Activated CD4-positive, alpha-beta T cell treated with anti-CD3 and anti-CD28 coated beads for 36 hours (primary cell): ENCODE data around the gene C1orf159. TPM values are rescaled to one million over a fixed set of nuclear protein-coding genes. Genes with fewer than 3 reads are reported as not detected.
A peak's percentile ranks its signal among the peaks of the same experiment; 100 is the strongest.
"Not testable (repeated sequence)": the region's sequence is repeated elsewhere in the genome, so short reads cannot be mapped to it uniquely, and the experiment has no call there.

Experiments
- ATAC-seq: fragments of 200-7000 bp; cut with Tn5 transposase; one replicate; pipeline ENCODE4 v1.10.0; 2021; ENCODE audit warnings: mild to moderate bottlenecking, moderate library complexity
- CTCF ChIA-PET: fragments of 350-600 bp; sonication (Branson Sonifier 250); formaldehyde crosslinking; loops from one replicate; lab custom pipeline; 2021; ENCODE audit warnings: antibody characterized with exemption; lab: Charles Lee
- POLR2A ChIA-PET: fragments of 350-600 bp; sonication (Branson Sonifier 250); formaldehyde crosslinking; loops from one replicate; lab custom pipeline; 2021; ENCODE audit warnings: antibody characterized with exemption, inconsistent platforms; lab: Charles Lee
- DNase-seq: peaks from one replicate; pipeline ENCODE4 v3.0.0-alpha.2; 2020
- H3K27ac Mint-ChIP-seq: one replicate; pipeline ENCODE4 v1.8.0; 2021; ENCODE audit warnings: mixed read lengths
- H3K27me3 Mint-ChIP-seq: one replicate; pipeline ENCODE4 v1.8.0; 2021; ENCODE audit warnings: mixed read lengths
- H3K36me3 Mint-ChIP-seq: one replicate; pipeline ENCODE4 v1.8.0; 2021; ENCODE audit warnings: low read depth, mixed read lengths
- H3K4me1 Mint-ChIP-seq: one replicate; pipeline ENCODE4 v1.8.0; 2021; ENCODE audit warnings: mixed read lengths
- H3K4me3 Mint-ChIP-seq: one replicate; pipeline ENCODE4 v1.8.0; 2021; ENCODE audit warnings: mild to moderate bottlenecking, moderate library complexity, mixed read lengths
- H3K9me3 Mint-ChIP-seq: one replicate; pipeline ENCODE4 v1.8.0; 2021; ENCODE audit warnings: low read depth, mixed read lengths
- intact Hi-C, 2 experiments: fragments of 100-400 bp; cut with DNase I in 1 of 2; cut with micrococcal nuclease in 1 of 2; formaldehyde crosslinking; loops; one replicate each; pipeline versions ENCODE4 v1.14.2 to v1.15.1; 2022 to 2024; cut with DNase I, micrococcal nuclease
- total RNA-seq, 2 experiments: library from RNA; stranded (reverse); gene quantifications; one replicate each; pipeline ENCODE4 v1.2.3, GENCODE V29; 2021

Gene C1orf159
- total RNA-seq, 2 experiments from 2014 or later, result 11.3 to 13.5 TPM

DNA sequence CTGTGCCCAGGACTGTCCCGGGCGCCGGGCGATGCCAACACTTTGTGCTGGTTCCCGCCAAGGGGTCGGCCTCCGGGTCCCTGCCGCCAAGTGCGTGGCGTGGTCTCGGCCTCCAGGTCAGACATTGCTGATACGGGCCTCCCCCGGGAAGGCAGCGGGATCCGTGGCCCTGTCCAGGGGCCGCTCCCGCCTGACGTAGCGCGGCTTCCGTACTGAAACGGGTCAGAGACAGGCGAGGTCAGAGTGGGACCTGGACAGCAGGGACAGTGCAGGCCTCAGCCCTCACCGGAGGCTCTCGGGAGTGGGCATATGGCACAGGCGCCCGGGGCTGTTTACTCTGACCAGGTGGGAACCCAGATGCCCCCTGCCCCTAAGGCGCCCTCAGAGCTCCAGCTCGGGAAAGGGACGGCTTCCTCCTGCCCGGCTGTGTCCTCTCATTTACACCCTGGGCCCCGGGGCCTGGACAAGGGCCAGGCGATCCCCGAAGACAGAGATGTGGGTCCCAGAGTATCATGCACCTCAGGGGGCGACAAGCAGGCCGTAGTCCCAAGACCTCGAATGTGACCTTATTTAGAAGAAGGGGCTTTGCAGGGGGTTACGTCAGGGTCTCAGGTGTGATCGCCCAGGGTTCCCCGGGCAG is 33.0 kb downstream of the C1orf159 start:
- no peaks in the 10 kb centered on the region for H3K9me3 Mint-ChIP-seq
- DNase-seq (peak; percentile 5), ATAC-seq (no peak)
- ChIA-PET CTCF (no interaction called here), POLR2A (no interaction called here)
- H3K36me3 Mint-ChIP-seq, result no peaks in the 10 kb centered on the region
- H3K27me3 Mint-ChIP-seq, result no peaks in the 10 kb centered on the region
- intact Hi-C loops, result no loop called here
- H3K27ac Mint-ChIP-seq, result no peak overlapping the region
- peaks cover 5% of the 10 kb centered on the region for H3K4me1 Mint-ChIP-seq
- H3K4me3 Mint-ChIP-seq, result no peak overlapping the region

DNA sequence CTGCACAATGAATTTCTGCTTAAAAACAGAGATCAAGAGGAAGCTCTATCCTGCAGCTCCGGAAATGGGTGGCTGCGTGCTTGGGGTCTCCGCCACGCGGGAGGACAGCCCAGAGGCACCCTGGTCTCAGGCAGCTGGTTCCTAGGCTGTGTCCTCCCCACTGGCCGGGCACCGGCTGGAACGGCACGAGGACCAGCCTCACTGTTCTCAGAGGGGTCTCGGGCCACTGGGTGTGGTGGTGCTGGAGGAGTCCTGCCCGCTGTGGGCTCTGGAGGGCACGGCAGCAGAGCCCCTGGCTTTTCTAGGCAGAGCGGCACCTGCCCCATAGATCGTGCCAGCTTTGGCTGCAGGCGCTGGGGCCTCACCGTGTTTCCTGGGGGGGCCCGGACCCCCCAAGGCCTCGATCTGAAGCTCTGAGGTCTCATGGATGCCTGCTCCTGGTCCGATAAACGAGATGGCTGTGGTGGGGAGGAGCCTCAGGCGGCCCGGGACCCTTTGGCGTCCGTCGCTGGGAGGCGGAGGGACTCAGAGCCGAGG is 33.6 kb downstream of the C1orf159 start:
- Mint-ChIP-seq H3K4me3 (no peak overlapping the region), H3K27me3 (no peaks in the 10 kb centered on the region), H3K9me3 (no peaks in the 10 kb centered on the region), H3K4me1 (peaks cover 5% of the 10 kb centered on the region), H3K36me3 (no peaks in the 10 kb centered on the region), H3K27ac (no peak overlapping the region)
- ATAC-seq (no peak), DNase-seq (no peak)
- intact Hi-C loops, result no loop called here
- POLR2A ChIA-PET, result interaction anchor here (0.7 kb wide), 1 partner anchor 479 kb away, joined by 5 read pairs; no protein-coding TSS in a partner anchor
- CTCF ChIA-PET, result no interaction called here

DNA sequence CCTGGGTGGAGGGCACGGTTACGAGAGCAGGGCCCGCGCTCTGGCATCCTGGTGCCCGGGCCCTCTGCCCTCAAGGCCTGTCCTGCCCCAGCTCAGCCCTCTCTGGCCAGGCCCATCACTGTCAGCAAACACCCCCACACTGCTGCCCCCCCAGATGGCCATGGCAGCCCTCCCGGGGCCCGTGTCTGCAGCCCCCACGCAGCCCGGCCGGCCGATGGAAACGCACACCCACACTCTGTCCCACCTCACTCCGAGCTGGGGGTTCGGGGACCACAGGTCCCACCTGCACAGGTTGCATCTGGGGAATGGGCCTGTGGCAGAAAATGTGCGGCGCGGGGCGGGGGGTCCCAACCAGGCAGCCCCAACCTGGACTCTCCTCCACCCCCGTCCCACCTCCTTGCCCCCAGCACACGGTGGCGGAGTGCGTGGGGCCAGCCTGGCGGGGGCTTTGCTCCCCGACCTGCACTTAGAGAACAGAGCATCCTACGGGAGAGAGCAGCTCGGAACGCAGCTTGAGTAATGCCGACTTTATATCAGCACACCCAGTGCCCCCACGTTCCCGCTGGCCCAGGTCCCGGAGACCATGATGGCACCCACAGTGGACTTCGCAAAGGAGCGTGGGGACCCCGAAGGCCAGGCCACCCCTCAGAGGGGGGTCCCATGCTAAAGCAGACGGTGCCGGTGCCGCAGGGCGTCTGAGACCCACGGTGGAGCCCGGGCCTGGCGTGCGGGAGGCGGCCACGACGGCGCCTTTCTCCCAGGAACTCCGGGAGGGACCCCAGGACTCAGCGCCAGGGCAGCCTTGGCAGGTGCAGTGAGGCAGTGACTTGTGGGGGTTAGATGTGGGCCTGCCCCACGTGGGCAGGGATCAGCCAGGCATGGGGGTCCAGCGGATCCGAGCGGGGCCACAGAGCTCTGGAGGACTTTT is 34.3 kb downstream of the C1orf159 start:
- intact Hi-C loops, result no loop called here
- Mint-ChIP-seq H3K36me3 (no peaks in the 10 kb centered on the region), H3K27ac (no peak overlapping the region), H3K27me3 (no peaks in the 10 kb centered on the region), H3K9me3 (no peaks in the 10 kb centered on the region), H3K4me1 (peaks cover 5% of the 10 kb centered on the region), H3K4me3 (no peak overlapping the region)
- POLR2A ChIA-PET, result interaction anchor here (0.7 kb wide), 1 partner anchor 479 kb away, joined by 5 read pairs; no protein-coding TSS in a partner anchor
- ATAC-seq, result no peak
- CTCF ChIA-PET, result no interaction called here
- no peak for DNase-seq

DNA sequence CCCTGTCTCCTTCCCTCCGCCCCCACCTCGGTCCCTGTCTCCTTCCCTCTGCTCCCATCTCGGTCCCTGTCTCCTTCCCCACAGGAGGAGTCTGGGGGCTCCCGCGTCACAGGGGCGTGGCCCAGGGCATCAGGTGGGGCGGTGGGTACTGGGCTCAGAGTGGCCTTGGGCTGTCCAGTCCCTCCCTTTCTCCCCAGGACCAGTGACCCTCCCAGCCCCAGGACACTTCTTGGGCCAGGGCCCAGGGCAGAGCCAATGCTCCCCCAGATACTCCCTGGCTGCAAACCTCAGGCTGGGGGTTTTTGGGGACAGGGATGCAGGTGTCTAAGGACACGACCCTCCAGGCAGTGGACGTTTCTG is 35.0 kb downstream of the C1orf159 start:
- Mint-ChIP-seq H3K9me3 (no peaks in the 10 kb centered on the region), H3K36me3 (no peaks in the 10 kb centered on the region), H3K27ac (no peak overlapping the region), H3K4me1 (peaks cover 5% of the 10 kb centered on the region), H3K27me3 (no peaks in the 10 kb centered on the region), H3K4me3 (no peak overlapping the region)
- ChIA-PET POLR2A (no interaction called here), CTCF (no interaction called here)
- ATAC-seq, result no peak
- no peak for DNase-seq
- intact Hi-C loops, result no loop called here

DNA sequence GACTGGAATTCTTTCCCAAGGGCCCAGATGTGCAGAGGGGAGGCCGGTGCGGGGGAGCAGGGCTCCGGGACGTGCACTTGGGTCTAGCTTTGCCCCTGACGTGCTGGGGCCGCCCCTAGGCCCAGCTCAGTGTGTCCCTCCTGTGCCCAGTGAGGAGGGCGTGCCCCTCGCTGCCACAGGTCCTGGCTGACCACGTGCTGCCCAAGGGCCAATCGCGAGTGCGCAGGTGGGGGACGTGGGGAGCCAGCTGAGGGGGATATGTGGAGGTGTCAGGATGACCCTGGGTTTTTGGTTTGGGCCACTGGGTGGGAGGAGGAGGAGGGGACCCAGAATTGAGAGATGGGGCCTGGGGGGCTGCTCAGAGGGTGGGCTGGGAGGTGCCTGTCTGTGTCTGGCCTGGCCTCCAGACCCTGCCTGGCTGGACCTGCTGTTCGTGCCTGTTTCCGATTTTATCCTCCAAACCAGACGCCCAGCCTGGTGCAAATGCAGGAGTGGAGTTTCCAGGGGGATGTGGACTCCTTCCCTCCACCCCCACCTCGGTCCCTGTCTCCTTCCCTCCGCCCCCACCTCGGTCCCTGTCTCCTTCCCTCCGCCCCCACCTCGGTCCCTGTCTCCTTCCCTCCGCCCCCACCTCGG is 35.6 kb downstream of the C1orf159 start:
- Mint-ChIP-seq H3K4me1 (peaks cover 5% of the 10 kb centered on the region), H3K9me3 (no peaks in the 10 kb centered on the region), H3K36me3 (no peaks in the 10 kb centered on the region), H3K27ac (no peak overlapping the region), H3K27me3 (no peaks in the 10 kb centered on the region), H3K4me3 (no peak overlapping the region)
- ATAC-seq (peak; percentile 50), DNase-seq (peak; percentile 46)
- intact Hi-C loops, result no loop called here
- POLR2A ChIA-PET, result no interaction called here
- CTCF ChIA-PET, result no interaction called here

DNA sequence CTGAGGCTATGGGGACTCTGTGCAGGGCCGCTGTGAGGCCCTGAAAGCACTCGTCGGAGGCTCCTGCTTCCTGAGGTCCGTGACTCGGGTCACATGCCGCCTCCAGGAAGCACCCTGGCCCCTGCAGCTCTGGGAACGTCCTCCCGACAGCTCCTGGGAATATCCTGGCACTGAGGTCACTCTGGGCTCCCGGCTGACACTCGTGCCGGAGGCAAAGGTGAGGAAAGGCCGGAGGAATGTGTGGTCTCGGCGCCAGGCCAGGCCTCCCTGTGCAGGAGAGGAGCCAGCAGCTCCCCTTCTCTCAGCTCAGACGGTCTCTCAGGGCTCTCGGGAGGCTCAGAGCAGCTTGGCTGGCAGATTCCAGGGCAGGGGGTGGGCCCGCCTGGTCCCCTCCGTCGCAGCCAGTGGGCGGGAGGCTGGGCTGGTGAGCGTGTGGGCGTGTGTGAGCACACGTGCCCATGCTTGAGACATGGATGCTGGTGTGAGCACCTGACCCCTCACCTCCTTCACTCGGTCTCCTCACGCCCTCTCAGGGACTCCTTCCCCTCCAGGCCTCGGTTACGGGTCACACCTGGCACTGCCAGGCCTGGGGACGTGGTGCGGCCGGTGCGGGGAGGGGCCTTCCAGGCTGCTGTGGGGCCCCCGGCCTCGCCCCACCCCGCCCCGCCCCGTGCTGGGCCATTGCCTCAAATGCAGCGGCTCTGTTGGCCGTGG is 36.3 kb downstream of the C1orf159 start:
- POLR2A ChIA-PET, result no interaction called here

DNA sequence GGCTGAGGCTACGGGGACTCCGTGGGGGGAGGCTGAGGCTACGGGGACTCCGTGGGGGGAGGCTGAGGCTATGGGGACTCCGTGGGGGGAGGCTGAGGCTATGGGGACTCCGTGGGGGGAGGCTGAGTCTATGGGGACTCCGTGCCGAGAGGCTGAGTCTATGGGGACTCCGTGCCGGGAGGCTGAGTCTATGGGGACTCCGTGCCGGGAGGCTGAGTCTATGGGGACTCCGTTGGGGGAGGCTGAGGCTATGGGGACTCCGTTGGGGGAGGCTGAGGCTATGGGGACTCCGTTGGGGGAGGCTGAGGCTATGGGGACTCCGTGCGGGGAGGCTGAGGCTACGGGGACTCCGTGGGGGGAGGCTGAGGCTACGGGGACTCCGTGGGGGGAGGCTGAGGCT is 38.5 kb downstream of the C1orf159 start:
- H3K4me3 Mint-ChIP-seq, H3K4me1 Mint-ChIP-seq, DNase-seq, H3K36me3 Mint-ChIP-seq, CTCF ChIA-PET, H3K27me3 Mint-ChIP-seq, POLR2A ChIA-PET, H3K27ac Mint-ChIP-seq, ATAC-seq, H3K9me3 Mint-ChIP-seq, intact Hi-C loops: not testable (repeated sequence)

More for the DNA sequence above, 36.3 kb downstream of the C1orf159 start:
- H3K9me3 Mint-ChIP-seq, result no peaks in the 10 kb centered on the region
- DNase-seq, result peak; percentile 66
- peak; percentile 67 for ATAC-seq
- H3K27me3 Mint-ChIP-seq, result peaks cover 3% of the 10 kb centered on the region
- intact Hi-C loops, result no loop called here
- CTCF ChIA-PET, result interaction anchor here (0.6 kb wide), 1 partner anchor 292 kb away, joined by 3 read pairs; no protein-coding TSS in a partner anchor
- H3K36me3 Mint-ChIP-seq, result no peaks in the 10 kb centered on the region
- peak overlapping the region; percentile 28 for H3K4me3 Mint-ChIP-seq
- no peak overlapping the region for H3K27ac Mint-ChIP-seq
- H3K4me1 Mint-ChIP-seq, result peaks cover 5% of the 10 kb centered on the region

DNA sequence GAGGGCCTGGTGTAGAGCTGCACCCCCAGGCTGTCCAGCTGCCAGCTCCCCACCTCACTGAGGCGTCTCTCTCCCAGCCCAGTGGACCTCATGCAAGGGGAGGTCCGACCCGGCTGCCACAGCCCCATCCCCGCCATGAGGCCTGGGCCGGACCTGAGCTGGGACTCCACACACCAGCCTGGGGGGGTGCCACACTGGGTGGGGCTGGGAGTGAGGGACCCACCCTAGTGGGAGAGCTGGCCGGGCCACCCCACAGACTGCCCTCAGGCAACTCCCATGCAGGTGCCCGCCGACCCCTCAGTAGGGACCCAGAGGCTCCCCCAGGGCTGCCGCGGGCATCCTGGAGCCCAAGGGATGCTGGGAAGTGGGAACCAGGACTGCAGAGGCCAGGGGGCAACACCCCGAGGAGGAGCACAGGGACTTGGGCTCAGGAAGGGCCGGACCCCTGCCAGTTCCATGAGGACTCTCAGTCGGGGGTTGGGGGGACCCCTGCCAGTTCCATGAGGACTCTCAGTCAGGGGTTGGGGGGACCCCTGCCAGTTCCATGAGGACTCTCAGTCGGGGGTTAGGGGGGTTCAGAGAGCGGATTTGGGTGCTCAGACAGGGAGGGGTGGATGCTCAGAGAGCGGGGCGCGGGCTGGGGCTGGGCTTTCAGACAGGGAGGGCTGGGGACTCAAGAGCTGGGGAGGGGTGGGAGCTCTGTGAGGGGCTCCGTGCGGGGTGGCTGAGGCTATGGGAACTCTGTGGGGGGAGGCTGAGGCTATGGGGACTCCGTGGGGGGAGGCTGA is 40.5 kb downstream of the C1orf159 start:
- ChIA-PET CTCF (no interaction called here), POLR2A (no interaction called here)
- Mint-ChIP-seq H3K36me3 (no peaks in the 10 kb centered on the region), H3K9me3 (no peaks in the 10 kb centered on the region), H3K4me3 (no peak overlapping the region), H3K27me3 (peaks cover 3% of the 10 kb centered on the region), H3K4me1 (peaks cover 5% of the 10 kb centered on the region), H3K27ac (no peak overlapping the region)
- DNase-seq (peak; percentile 5), ATAC-seq (no peak)
- intact Hi-C loops, result no loop called here

DNA sequence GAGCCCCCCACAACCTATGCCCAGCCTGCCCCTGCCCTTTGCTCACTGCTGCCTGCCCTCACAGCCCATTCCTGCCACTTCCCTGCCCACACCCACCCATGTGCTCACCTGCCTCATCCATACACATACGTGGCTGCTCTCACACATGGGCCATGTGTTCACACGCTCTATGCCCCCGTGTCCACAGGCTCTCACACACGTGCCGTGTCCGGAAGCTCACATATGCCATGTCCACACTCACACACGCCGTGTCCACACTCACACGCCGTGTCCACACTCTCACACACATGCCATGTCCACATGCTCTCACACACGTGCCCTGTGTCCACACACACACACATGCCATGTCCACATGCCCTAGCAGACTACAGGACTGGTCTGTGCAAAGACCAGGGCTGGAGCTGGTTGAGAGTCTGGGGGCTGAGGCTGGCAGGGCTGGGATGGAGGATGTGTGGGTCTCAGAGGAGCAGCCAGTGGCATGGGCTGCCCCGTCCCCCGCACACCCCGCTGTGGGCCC is 41.2 kb downstream of the C1orf159 start:
- Mint-ChIP-seq H3K9me3 (no peaks in the 10 kb centered on the region), H3K4me3 (no peak overlapping the region), H3K4me1 (peaks cover 5% of the 10 kb centered on the region), H3K36me3 (no peaks in the 10 kb centered on the region), H3K27ac (no peak overlapping the region), H3K27me3 (peaks cover 3% of the 10 kb centered on the region)
- ChIA-PET POLR2A (no interaction called here), CTCF (no interaction called here)
- DNase-seq (peak; percentile 12), ATAC-seq (no peak)
- intact Hi-C loops, result no loop called here

DNA sequence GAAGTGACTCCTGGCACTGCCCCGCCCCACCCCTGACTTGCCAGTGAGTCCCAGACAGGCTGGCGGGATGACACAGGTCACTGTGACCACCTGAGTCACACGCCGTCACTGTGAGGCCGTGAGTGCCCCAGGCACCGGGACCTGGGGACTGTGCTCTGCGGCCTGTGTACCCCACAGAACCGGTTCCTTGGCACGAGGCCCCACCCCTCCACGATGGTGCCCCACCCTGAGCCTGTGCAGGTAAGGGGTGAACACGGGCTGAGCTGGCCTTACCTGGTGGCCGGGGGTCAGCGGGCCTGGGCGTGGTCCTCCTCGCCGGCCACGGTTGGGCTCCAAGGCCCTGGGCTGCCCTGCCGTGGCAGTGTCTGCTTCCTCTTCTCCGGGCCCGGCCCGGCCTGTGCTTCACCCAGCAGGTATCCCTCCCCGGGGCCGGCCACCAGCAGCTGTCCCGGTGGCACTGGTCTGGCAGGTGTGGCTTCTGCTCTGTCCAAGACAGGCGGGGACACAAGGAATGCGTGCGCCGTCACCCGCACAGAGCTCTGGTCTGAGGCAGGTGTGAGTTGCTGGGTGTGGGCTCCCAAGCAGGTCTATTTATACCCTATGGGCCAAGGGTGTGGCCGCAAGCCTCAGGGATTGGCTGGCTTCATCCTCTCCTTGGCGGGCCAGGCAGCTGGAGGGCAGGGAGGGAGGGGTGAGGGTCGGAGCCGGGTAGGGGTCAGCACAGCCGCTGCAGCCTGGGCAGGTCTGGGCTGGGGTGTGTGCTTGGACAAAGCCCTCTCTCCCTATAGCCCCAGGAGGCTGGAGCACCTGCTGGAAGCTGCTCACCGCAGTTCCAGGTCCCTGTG is 41.9 kb downstream of the C1orf159 start, which contains the start of gene RNF223:
TSS of gene RNF223 (minus strand) at position 564 of the 845 bp plus-strand sequence. CDS start 1,740 bp downstream, outside the sequence.
- CTCF ChIA-PET, result no interaction called here
- no peaks in the 10 kb centered on the region for H3K4me1 Mint-ChIP-seq
- POLR2A ChIA-PET, result no interaction called here
- no peak for DNase-seq
- no peak within 1 kb of the TSS for H3K27ac Mint-ChIP-seq
- intact Hi-C loops, result no loop called here
- peaks cover 3% of the 10 kb centered on the region for H3K27me3 Mint-ChIP-seq
- no peak within 1 kb of the TSS for H3K4me3 Mint-ChIP-seq
- no peaks in the 10 kb centered on the region for H3K36me3 Mint-ChIP-seq
- no peak for ATAC-seq
- H3K9me3 Mint-ChIP-seq, result no peaks in the 10 kb centered on the region
